ENCODE results near the gene GALNT14.

The GALNT14 gene

DNA sequence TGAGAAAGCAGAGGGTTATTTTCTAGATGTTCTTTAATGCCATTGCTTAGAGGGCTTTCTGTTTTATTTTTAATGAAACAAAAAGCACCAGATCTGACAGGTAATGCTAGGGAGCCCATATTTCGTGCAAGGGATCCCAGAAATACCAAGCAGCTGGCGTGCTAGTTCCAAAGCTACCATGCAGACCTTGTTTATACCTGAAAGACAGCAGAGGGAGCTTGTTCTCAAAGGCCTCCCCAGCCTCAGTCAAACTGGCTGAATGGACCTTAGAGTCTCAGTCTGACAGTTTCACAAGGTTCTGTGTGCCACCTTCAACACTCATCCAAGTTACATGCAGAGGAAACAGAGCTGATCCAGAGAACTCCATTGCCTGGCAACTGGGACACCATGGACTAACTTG lies 48.6 kb downstream of the GALNT14 start:
- no peak overlapping the region for H3K4me3 ChIP-seq (ENCODE audit: low read depth, low read length)
- TF ChIP-seq, protein P1, sequence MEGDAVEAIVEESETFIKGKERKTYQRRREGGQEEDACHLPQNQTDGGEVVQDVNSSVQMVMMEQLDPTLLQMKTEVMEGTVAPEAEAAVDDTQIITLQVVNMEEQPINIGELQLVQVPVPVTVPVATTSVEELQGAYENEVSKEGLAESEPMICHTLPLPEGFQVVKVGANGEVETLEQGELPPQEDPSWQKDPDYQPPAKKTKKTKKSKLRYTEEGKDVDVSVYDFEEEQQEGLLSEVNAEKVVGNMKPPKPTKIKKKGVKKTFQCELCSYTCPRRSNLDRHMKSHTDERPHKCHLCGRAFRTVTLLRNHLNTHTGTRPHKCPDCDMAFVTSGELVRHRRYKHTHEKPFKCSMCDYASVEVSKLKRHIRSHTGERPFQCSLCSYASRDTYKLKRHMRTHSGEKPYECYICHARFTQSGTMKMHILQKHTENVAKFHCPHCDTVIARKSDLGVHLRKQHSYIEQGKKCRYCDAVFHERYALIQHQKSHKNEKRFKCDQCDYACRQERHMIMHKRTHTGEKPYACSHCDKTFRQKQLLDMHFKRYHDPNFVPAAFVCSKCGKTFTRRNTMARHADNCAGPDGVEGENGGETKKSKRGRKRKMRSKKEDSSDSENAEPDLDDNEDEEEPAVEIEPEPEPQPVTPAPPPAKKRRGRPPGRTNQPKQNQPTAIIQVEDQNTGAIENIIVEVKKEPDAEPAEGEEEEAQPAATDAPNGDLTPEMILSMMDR (IDR thresholded peaks at IDR 0.05; ENCODE audit: insufficient read depth, low read depth, low read length, missing control alignments): no peak
- DNase-seq (ENCODE audit: low read depth): no peak

DNA sequence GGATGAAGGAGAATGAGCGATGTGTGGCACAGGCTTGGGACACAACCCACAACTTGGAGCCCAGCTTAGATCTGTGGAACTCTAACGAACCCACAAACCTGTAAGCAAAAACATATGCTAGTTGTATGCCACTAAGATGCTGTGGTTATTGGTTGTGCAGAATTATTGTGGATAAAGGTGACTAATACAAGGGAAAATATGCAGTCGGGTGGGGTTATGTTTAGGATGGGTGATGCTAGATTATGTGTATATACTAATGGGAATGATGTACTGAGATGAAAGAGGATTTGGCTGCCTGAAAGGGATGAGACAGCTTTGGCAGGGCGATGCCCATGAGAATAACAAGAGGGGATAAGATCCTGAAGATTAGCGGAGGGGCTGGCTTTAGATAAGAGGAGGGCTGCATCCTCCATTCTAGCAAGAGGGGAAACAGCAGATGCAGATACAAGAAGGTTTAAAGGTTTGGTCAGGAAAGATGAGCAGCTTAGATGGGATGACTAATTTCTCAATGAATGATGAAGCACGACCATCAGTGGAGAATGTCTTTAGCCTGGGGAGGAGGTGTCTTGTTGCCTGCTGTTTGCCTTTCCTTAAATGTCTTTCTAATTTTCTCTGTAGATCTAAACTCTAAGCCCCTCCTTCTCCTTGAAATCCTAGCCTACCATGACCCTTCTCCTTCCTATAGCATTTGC lies 49.6 kb downstream of the GALNT14 start:
- DNase-seq (ENCODE audit: low read depth): no peak
- H3K4me3 ChIP-seq (ENCODE audit: low read depth, low read length): no peak overlapping the region
- TF ChIP-seq, protein P1 (IDR thresholded peaks at IDR 0.05; ENCODE audit: insufficient read depth, low read depth, low read length, missing control alignments): no peak

DNA sequence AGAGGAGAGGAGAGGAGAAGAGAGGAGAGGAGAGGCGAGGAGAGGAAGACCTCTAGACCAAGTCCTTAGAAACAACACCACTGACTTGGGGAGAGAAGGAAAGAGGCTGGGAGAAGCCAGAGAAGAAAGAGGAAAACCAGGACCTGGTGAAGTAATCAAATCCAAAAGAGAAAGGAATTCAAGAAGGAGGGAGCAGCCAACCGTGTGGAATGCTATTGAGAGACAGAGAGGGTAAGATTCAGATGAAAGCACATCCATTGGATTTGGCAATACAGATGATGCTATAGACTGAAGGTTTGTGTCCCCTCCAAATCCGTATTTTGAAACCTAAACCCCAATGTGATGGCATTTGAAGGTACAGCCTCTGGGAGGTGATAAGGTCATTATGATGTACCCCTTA lies 50.7 kb downstream of the GALNT14 start:
- DNase-seq (ENCODE audit: low read depth): no peak
- TF ChIP-seq, protein P1 (IDR thresholded peaks at IDR 0.05; ENCODE audit: insufficient read depth, low read depth, low read length, missing control alignments): no peak
- no peak overlapping the region for H3K4me3 ChIP-seq (ENCODE audit: low read depth, low read length)

DNA sequence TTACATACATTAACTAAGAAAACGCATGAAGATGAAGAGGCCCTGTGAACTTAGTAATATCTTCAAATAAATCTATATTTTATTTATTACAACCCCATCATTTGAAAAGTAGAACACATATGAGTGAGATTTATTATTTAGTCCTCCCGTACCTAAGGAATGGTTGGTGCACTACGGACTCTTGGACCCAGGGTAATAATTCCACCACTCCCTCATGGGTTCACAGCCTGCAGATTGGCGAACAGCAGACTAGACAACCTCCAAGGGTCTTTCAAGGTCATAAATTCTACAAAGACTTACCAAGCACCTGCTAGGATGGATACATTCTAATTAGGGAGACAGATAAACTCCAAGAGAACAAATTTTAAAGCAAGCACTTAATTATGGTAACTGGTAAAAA lies 51.6 kb downstream of the GALNT14 start:
- no peak for DNase-seq (ENCODE audit: low read depth)
- TF ChIP-seq, protein P1 (IDR thresholded peaks at IDR 0.05; ENCODE audit: insufficient read depth, low read depth, low read length, missing control alignments): no peak
- no peak overlapping the region for H3K4me3 ChIP-seq (ENCODE audit: low read depth, low read length)

DNA sequence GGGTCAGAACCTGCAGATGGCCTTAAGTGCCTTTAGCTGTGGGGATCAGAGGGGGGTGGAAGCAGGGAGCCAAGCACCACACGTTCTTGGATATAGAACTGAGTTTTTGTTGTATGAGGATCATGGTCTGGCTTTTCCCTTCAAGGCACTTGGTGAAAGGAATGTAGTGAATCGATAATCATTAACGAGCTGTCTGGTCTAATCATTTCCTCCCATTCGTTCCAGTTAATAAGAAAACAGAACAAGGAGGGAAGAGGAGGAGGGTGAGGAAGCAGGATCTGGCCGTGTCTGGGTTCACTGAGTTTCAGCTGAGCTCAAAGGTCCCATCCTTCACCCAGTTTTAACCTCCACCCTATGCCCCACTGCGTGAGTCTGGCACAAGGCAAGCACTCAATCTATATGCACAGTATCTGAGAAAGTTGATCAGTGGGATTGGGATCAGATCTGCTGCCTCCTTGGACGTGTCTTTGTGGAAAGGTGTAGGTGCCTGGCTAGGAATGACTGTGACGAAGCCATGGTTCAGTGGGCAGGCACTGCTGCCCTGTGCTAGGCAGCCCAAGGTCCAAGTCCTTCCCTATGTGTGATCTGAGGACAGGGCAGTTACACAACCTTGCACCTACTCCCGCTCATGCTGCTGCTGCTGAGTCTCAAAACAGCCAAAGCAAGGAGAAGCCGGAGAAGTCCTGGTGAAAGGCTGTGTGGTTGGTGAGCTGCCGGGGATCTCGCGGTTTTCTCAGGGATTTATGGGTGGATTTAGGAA lies 54.8 kb downstream of the GALNT14 start:
- no peak for DNase-seq (ENCODE audit: low read depth)
- TF ChIP-seq, protein P1 (IDR thresholded peaks at IDR 0.05; ENCODE audit: insufficient read depth, low read depth, low read length, missing control alignments): no peak
- no peak overlapping the region for H3K4me3 ChIP-seq (ENCODE audit: low read depth, low read length)

DNA sequence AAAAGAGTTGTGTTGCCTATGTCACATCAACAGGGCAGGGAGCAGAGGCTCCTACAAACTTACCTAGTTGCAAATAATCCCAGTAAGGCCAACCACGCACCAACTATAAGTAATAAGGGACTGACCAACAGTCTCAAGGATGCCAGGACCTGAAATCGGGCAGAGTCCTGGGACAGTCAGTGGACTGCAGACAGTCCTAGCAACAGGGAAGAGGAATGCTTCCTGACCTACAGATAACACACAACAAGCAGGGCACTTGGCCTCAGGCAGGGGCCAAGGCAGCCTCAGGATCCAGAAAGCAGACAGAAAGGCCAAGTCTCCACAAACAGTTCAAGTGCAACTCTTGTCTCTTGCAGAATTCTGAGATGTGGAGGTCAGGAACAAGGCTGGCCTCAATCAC lies 56.2 kb downstream of the GALNT14 start:
- TF ChIP-seq, protein P1 (IDR thresholded peaks at IDR 0.05; ENCODE audit: insufficient read depth, low read depth, low read length, missing control alignments): no peak

More for the DNA sequence above, 56.2 kb downstream of the GALNT14 start:
- no peak overlapping the region for H3K4me3 ChIP-seq (ENCODE audit: low read depth, low read length)
- no peak for DNase-seq (ENCODE audit: low read depth)
